Lower lobe of right lung (tissue), 2 donors: ENCODE measurements around the gene CFAP54. TPM values are rescaled to one million over a fixed set of nuclear protein-coding genes. Genes with fewer than 3 reads are reported as not detected.

Experiments used
- ATAC-seq, 2 donors: fragments of 200-7000 bp; cut with Tn5 transposase; one replicate each; pipeline ENCODE4 v1.9.1; 2020 to 2022; ENCODE audit warnings: mild to moderate bottlenecking in 2 of 2, moderate library complexity in 2 of 2
- DNase-seq: peaks from one replicate; pipeline ENCODE4 v3.0.0-alpha.2; 2020
- H3K27ac ChIP-seq: fragments of 200-600 bp; one replicate; pipeline ENCODE4 v1.8.0; 2022
- H3K27me3 ChIP-seq: fragments of 200-600 bp; one replicate; pipeline ENCODE4 v1.8.0; 2022; ENCODE audit warnings: low read depth
- H3K36me3 ChIP-seq: fragments of 200-600 bp; one replicate; pipeline ENCODE4 v1.8.0; 2022; ENCODE audit warnings: mild to moderate bottlenecking
- H3K4me1 ChIP-seq: fragments of 200-600 bp; one replicate; pipeline ENCODE4 v1.8.0; 2022
- H3K4me3 ChIP-seq: fragments of 200-600 bp; one replicate; pipeline ENCODE4 v1.8.0; 2022; ENCODE audit warnings: mild to moderate bottlenecking
- H3K9me3 ChIP-seq: fragments of 200-600 bp; one replicate; pipeline ENCODE4 v1.8.0; 2022
- CTCF ChIP-seq: fragments of 200-600 bp; IDR thresholded peaks from one replicate; pipeline ENCODE4 v1.8.0; 2022; ENCODE audit warnings: antibody characterized with exemption, mild to moderate bottlenecking
- intact Hi-C: fragments of 100-400 bp; cut with DNase I; formaldehyde crosslinking; loops from one replicate; pipeline ENCODE4 v1.11.0; 2022
- total RNA-seq: library from RNA; stranded (reverse); fragmentation: NEBNext Ultra II Directional; extraction: Animal tissue kit (Norgen Biotek cat#: 25700); gene quantifications from one replicate; pipeline ENCODE4 v1.2.1, GENCODE V29; 2021
- donor health status: DM: no; HTN: yes; CAD: no; lungs with severe emphysema.

The CFAP54 gene
- total RNA-seq, 1 donor from 2014 or later = 7.9 TPM

- DNase-seq = no peak
- H3K27ac ChIP-seq = no peak overlapping the region
- H3K9me3 ChIP-seq = no peaks in the 10 kb centered on the region
- no peak overlapping the region for H3K4me3 ChIP-seq
- H3K27me3 ChIP-seq = no peaks in the 10 kb centered on the region
- no peaks in the 10 kb centered on the region for H3K36me3 ChIP-seq
- no peak for TF ChIP-seq CTCF
- intact Hi-C loops = no loop called here
- H3K4me1 ChIP-seq = no peaks in the 10 kb centered on the region
- ATAC-seq = no peak
These were observed 394.2 kb downstream of the CFAP54 start for GRCh38 chr12:96883571-96883970.

DNA sequence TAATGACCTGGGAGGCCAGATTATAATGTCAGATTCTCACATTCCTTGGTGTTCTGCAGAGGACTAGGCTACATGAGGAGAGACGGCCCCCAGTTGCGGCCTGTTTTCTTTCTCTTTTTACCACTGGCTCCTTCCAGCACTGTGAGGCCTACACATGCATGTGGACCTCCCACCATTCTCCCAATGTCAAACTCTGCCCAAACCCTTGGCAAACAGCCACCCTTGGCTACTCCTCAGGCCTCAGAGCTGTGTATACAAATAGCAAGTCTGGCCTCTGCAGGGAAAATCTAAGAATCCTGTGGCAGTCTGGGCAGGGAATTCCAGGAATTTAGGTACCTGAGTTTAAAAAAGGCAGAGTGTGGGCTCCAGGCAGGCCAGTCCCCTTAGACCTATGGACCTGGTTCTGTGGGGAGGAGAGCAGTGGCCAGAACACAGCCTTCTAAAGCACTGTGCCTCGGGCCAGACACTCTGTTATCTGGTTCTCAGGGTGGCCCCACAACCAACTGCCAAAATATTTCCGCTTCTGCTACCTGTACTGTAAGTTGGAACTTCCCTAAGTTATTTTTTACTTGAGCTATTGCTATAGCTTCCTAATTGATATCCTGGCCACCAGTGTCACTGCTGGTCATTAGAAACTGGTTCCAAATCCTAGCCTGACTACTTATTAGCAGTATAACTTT, 397.8 kb downstream of the CFAP54 start:
- Histone ChIP-seq H3K4me3 (no peak overlapping the region), H3K36me3 (no peaks in the 10 kb centered on the region), H3K27ac (no peak overlapping the region), H3K27me3 (no peaks in the 10 kb centered on the region), H3K9me3 (no peaks in the 10 kb centered on the region), H3K4me1 (no peaks in the 10 kb centered on the region)
- intact Hi-C loops = no loop called here
- ATAC-seq (no peak), DNase-seq (no peak)
- no peak for TF ChIP-seq CTCF

GRCh38 chr12:96889273-96889933, 400.0 kb downstream of the CFAP54 start:
- Histone ChIP-seq H3K4me3 (no peak overlapping the region), H3K9me3 (no peaks in the 10 kb centered on the region), H3K4me1 (no peaks in the 10 kb centered on the region), H3K27me3 (no peaks in the 10 kb centered on the region), H3K27ac (no peak overlapping the region), H3K36me3 (no peaks in the 10 kb centered on the region)
- ATAC-seq = no peak
- TF ChIP-seq CTCF = no peak
- intact Hi-C loops = no loop called here
- no peak for DNase-seq

- Histone ChIP-seq H3K36me3 (no peaks in the 10 kb centered on the region), H3K4me1 (no peaks in the 10 kb centered on the region), H3K27ac (no peak overlapping the region), H3K27me3 (no peaks in the 10 kb centered on the region), H3K4me3 (no peak overlapping the region), H3K9me3 (no peaks in the 10 kb centered on the region)
- DNase-seq = no peak
- no peak for ATAC-seq
- intact Hi-C loops = no loop called here
- no peak for TF ChIP-seq CTCF
These were observed 401.0 kb downstream of the CFAP54 start for GRCh38 chr12:96890331-96890730.

- H3K27me3 ChIP-seq = no peaks in the 10 kb centered on the region
- TF ChIP-seq CTCF = no peak
- DNase-seq (no peak), ATAC-seq (no peak)
- no peaks in the 10 kb centered on the region for H3K9me3 ChIP-seq
- H3K27ac ChIP-seq = no peak overlapping the region
- no peaks in the 10 kb centered on the region for H3K36me3 ChIP-seq
- intact Hi-C loops = no loop called here
- no peak overlapping the region for H3K4me3 ChIP-seq
- no peaks in the 10 kb centered on the region for H3K4me1 ChIP-seq
These were observed 402.7 kb downstream of the CFAP54 start for GRCh38 chr12:96892104-96892503.
